Immature natural killer cell (primary cell): ENCODE results near the gene SEL1L2. TPM values are rescaled to one million over a fixed set of nuclear protein-coding genes. Genes with fewer than 3 reads are reported as not detected.

ENCODE experiments used
- DNase-seq, 3 donors: peaks; one replicate each; pipeline ENCODE4 v3.0.0; 2022; ENCODE audit warnings: mixed read lengths in 1 of 3
- H3K27ac Mint-ChIP-seq, 6 donors: one replicate each; pipeline ENCODE4 v1.8.0; 2020; ENCODE audit warnings: mixed read lengths in 6 of 6, mild to moderate bottlenecking in 5 of 6, inconsistent platforms in 4 of 6, moderate library complexity in 3 of 6
- H3K27me3 Mint-ChIP-seq, 3 donors: one replicate each; pipeline ENCODE4 v1.8.0; 2020 to 2021; ENCODE audit warnings: low read depth in 3 of 3, mild to moderate bottlenecking in 3 of 3, mixed read lengths in 3 of 3, moderate library complexity in 3 of 3, inconsistent platforms in 1 of 3
- H3K36me3 Mint-ChIP-seq, 3 donors: one replicate each; pipeline ENCODE4 v1.8.0; 2020; ENCODE audit warnings: mixed read lengths in 3 of 3, inconsistent platforms in 2 of 3, mild to moderate bottlenecking in 2 of 3
- H3K4me1 Mint-ChIP-seq, 2 donors: one replicate each; pipeline ENCODE4 v1.8.0; 2020; ENCODE audit warnings: inconsistent platforms in 2 of 2, mild to moderate bottlenecking in 2 of 2, mixed read lengths in 2 of 2, moderate library complexity in 1 of 2
- H3K4me3 Mint-ChIP-seq, 5 donors: one replicate each; pipeline ENCODE4 v1.8.0; 2020; ENCODE audit warnings: mild to moderate bottlenecking in 5 of 5, mixed read lengths in 5 of 5, inconsistent platforms in 3 of 5, moderate library complexity in 3 of 5
- H3K9me3 Mint-ChIP-seq, 6 donors: one replicate each; pipeline ENCODE4 v1.8.0; 2020; ENCODE audit warnings: mild to moderate bottlenecking in 6 of 6, mixed read lengths in 6 of 6, inconsistent platforms in 4 of 6, moderate library complexity in 3 of 6
- polyA plus RNA-seq, 3 donors: library from polyadenylated mRNA; unstranded; fragments of 300-500 nt; fragmentation: Illumina TruSeq; gene quantifications; one replicate each; pipeline ENCODE4 v1.2.3, GENCODE V29; 2021

The SEL1L2 gene
- polyA plus RNA-seq, 3 donors from 2014 or later: not detected

DNA sequence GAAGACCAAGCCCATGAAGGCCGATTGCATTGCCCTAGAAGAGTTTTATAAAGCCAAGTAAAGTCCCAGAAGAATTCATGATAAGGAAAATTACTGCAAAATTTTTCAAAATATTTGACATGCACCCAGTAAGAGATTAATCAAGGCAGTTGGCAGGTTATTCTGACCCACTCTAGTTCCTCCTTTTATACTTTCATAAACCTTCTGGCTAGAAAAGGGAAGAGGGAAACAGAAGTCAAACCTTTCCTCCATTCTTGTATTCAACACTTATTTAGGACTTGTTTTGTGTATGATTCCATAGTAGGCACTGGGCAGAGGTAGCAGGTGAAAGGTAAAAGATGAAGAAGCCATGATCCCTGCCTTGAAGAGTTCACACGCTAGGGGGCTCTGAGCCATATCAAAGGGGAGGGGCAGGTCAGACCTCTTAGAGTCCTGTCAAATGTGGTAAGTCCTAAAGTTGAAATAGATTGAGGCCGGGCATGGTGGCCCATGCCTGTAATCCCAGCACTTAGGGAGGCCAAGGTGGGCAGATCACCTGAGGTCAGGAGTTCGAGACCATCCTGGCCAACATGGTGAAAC lies 120.2 kb downstream of the SEL1L2 start:
- Mint-ChIP-seq H3K36me3 (no peaks in the 10 kb centered on the region), H3K9me3 (peaks cover 0 to 6% (median 0%) of the 10 kb centered on the region in 6 donors), H3K27me3 (no peaks in the 10 kb centered on the region), H3K4me3 (no peak overlapping the region), H3K4me1 (no peaks in the 10 kb centered on the region), H3K27ac (no peak overlapping the region)
- DNase-seq: no peak

DNA sequence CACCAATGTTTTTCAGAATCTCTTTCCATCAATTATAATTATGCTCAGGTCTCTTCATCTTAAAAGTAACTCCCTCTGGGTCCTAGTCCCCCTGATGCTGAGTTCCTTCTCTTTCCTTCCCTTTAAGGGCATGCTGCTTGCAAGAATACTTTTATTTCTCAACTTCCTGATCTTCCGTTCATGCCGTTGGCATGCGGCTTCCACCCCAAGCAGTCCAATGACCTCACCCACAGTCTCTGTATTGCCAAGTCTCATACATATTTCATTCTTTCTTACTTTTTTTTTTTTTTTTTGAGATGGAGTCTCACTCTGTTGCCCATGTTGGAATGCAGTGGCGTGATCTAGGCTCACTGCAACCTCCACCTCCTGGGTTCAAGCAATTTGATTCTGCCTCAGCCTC lies 122.1 kb downstream of the SEL1L2 start:
- no peak for DNase-seq
- Mint-ChIP-seq H3K27ac (no peak overlapping the region), H3K4me1 (no peaks in the 10 kb centered on the region), H3K36me3 (no peaks in the 10 kb centered on the region), H3K4me3 (no peak overlapping the region), H3K27me3 (no peaks in the 10 kb centered on the region), H3K9me3 (peaks cover 0 to 4% (median 0%) of the 10 kb centered on the region in 6 donors)

DNA sequence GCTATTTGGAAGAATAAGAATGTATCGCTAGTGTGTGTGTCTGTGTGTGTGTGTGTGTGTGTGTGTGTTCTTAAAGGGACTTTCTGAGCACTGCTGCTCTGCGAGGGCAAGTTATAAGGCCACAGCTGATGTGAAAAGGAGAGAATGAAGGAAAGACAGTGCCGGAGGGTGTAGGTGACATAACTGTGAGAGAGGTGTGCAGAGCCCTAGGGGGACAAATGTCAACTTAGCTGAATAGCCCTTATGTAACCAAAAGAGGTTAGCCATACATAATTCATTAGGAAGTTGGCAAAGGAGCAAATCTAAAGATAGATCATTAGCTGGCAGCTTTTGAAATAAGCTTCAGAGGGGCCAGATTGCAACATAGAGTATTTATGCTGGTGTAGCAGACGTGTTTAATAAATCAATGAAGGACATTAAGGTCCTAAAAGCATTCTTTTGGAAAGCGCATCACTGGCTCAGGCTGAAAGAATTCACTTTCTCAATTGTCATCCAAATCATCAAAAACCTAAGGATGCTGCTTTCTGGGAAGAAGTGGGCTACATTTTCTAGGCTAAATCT lies 124.5 kb downstream of the SEL1L2 start:
- DNase-seq: no peak
- Mint-ChIP-seq H3K27me3 (no peaks in the 10 kb centered on the region), H3K27ac (no peak overlapping the region), H3K4me3 (no peak overlapping the region), H3K4me1 (no peaks in the 10 kb centered on the region), H3K9me3 (peaks cover 0 to 5% (median 0%) of the 10 kb centered on the region in 6 donors), H3K36me3 (no peaks in the 10 kb centered on the region)

GRCh38 chr20:13865156-13865555 lies 125.3 kb downstream of the SEL1L2 start:
- Mint-ChIP-seq H3K27ac (no peak overlapping the region), H3K36me3 (peaks cover 0 to 5% (median 0%) of the 10 kb centered on the region in 3 donors), H3K4me3 (no peak overlapping the region), H3K27me3 (no peaks in the 10 kb centered on the region), H3K4me1 (no peaks in the 10 kb centered on the region), H3K9me3 (peaks cover 0 to 6% (median 0%) of the 10 kb centered on the region in 6 donors)
- DNase-seq: no peak

DNA sequence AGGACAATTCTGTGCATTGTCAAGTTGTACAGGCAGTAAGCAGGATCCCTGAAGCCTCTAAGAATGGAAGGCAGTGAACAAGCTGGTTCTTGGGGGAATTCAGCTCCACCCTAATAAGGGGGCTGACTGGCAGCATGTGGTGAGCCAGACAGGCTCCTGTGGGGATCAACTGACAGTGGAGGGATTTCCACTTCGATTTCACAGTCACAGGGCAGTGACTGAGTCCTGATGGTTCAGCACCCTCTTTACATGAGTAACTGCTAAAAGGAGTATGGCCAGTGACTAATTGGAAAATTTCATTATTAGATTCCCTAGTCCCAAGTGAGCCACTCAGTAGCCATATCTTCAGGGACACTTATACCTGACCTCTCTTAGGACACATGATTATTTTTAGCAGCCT lies 127.2 kb downstream of the SEL1L2 start:
- H3K9me3 Mint-ChIP-seq: peaks cover 0 to 6% (median 0%) of the 10 kb centered on the region in 6 donors
- DNase-seq: no peak
- H3K4me1 Mint-ChIP-seq: no peaks in the 10 kb centered on the region
- no peak overlapping the region for H3K27ac Mint-ChIP-seq
- no peak overlapping the region for H3K4me3 Mint-ChIP-seq
- H3K27me3 Mint-ChIP-seq: peaks cover 0 to 2% (median 2%) of the 10 kb centered on the region in 3 donors
- peaks cover 0 to 5% (median 0%) of the 10 kb centered on the region in 3 donors for H3K36me3 Mint-ChIP-seq

- Mint-ChIP-seq H3K4me3 (no peak overlapping the region), H3K4me1 (no peaks in the 10 kb centered on the region), H3K27ac (no peak overlapping the region), H3K9me3 (peaks cover 0 to 6% (median 0%) of the 10 kb centered on the region in 6 donors), H3K27me3 (peaks cover 0 to 4% (median 2%) of the 10 kb centered on the region in 3 donors), H3K36me3 (peaks cover 0 to 5% (median 0%) of the 10 kb centered on the region in 3 donors)
- DNase-seq: no peak
Observed at GRCh38 chr20:13862245-13862644, 128.2 kb downstream of the SEL1L2 start.

GRCh38 chr20:13858871-13859270 lies 131.5 kb downstream of the SEL1L2 start:
- Mint-ChIP-seq H3K27me3 (peaks cover 0 to 4% (median 2%) of the 10 kb centered on the region in 3 donors), H3K36me3 (peaks cover 0 to 5% (median 0%) of the 10 kb centered on the region in 3 donors), H3K27ac (no peak overlapping the region), H3K9me3 (peaks cover 0 to 6% (median 0%) of the 10 kb centered on the region in 6 donors), H3K4me1 (no peaks in the 10 kb centered on the region), H3K4me3 (no peak overlapping the region)
- DNase-seq: no peak

GRCh38 chr20:13858439-13858838 lies 132.0 kb downstream of the SEL1L2 start:
- Mint-ChIP-seq H3K9me3 (peaks cover 0 to 6% (median 0%) of the 10 kb centered on the region in 6 donors), H3K4me1 (no peaks in the 10 kb centered on the region), H3K36me3 (peaks cover 0 to 5% (median 0%) of the 10 kb centered on the region in 3 donors), H3K27ac (no peak overlapping the region), H3K27me3 (peaks cover 0 to 4% (median 2%) of the 10 kb centered on the region in 3 donors), H3K4me3 (no peak overlapping the region)
- no peak for DNase-seq

DNA sequence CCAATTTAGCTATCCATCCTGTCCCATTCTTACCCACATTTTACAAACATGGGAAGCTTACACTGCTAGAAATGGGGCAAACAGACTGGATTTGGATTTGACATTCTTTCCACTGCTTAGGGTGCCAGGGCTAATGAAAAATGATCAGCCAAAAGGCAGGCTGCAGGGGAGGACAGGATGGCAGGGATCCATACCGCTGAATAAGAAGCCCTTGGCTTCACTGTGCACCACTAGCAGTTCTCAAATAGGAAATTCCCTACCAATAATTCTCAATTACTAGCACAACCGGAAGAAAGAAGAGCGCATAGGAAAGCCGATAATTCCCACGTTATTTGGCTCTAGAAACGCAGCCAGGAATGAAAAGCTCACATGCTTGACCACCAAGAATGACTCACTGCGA lies 132.5 kb downstream of the SEL1L2 start:
- Mint-ChIP-seq H3K4me1 (no peaks in the 10 kb centered on the region), H3K36me3 (peaks cover 0 to 5% (median 0%) of the 10 kb centered on the region in 3 donors), H3K4me3 (no peak overlapping the region), H3K27ac (no peak overlapping the region), H3K27me3 (peaks cover 0 to 4% (median 2%) of the 10 kb centered on the region in 3 donors), H3K9me3 (peaks cover 0 to 6% (median 0%) of the 10 kb centered on the region in 6 donors)
- DNase-seq: no peak

- no peak overlapping the region for H3K4me3 Mint-ChIP-seq
- peaks cover 0 to 5% (median 0%) of the 10 kb centered on the region in 3 donors for H3K36me3 Mint-ChIP-seq
- peaks cover 0 to 4% (median 2%) of the 10 kb centered on the region in 3 donors for H3K27me3 Mint-ChIP-seq
- H3K9me3 Mint-ChIP-seq: peaks cover 0 to 6% (median 0%) of the 10 kb centered on the region in 6 donors
- no peak for DNase-seq
- H3K4me1 Mint-ChIP-seq: no peaks in the 10 kb centered on the region
- no peak overlapping the region for H3K27ac Mint-ChIP-seq
Observed at GRCh38 chr20:13857304-13857703, 133.1 kb downstream of the SEL1L2 start.

GRCh38 chr20:13856354-13856753 lies 134.1 kb downstream of the SEL1L2 start:
- Mint-ChIP-seq H3K36me3 (peaks cover 0 to 5% (median 0%) of the 10 kb centered on the region in 3 donors), H3K9me3 (peaks cover 0 to 6% (median 0%) of the 10 kb centered on the region in 6 donors), H3K4me1 (no peaks in the 10 kb centered on the region), H3K4me3 (no peak overlapping the region), H3K27me3 (peaks cover 0 to 8% (median 2%) of the 10 kb centered on the region in 3 donors), H3K27ac (no peak overlapping the region)
- no peak for DNase-seq

DNA sequence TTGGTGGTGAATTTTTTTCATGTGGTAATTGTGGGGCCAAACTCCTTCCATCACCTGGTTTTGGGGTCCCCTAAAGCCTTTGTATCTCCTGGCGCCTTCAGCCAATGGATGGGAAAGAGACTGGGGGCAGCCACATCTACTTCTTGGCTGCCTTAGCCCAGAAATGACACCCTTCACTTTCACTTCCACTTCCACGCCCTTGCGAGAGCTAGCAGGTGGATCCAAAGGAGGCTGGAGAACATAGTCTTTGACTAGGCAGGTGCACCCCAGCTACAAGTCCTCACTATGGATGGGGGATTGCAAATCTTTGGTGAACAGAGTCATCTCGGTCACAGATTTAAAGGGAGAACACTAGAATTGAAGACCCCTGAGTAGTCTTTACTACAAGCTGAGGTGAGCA lies 134.8 kb downstream of the SEL1L2 start:
- Mint-ChIP-seq H3K27ac (no peak overlapping the region), H3K4me3 (no peak overlapping the region), H3K27me3 (peaks cover 0 to 8% (median 2%) of the 10 kb centered on the region in 3 donors), H3K9me3 (peaks cover 0 to 1% (median 0%) of the 10 kb centered on the region in 6 donors), H3K4me1 (no peaks in the 10 kb centered on the region), H3K36me3 (peaks cover 0 to 3% (median 0%) of the 10 kb centered on the region in 3 donors)
- DNase-seq: no peak

- no peaks in the 10 kb centered on the region for H3K9me3 Mint-ChIP-seq
- H3K27ac Mint-ChIP-seq: no peak overlapping the region
- peaks cover 0 to 7% (median 1%) of the 10 kb centered on the region in 3 donors for H3K27me3 Mint-ChIP-seq
- no peaks in the 10 kb centered on the region for H3K36me3 Mint-ChIP-seq
- no peaks in the 10 kb centered on the region for H3K4me1 Mint-ChIP-seq
- no peak overlapping the region for H3K4me3 Mint-ChIP-seq
- DNase-seq: no peak
Observed at GRCh38 chr20:13852306-13852705, 138.1 kb downstream of the SEL1L2 start.

DNA sequence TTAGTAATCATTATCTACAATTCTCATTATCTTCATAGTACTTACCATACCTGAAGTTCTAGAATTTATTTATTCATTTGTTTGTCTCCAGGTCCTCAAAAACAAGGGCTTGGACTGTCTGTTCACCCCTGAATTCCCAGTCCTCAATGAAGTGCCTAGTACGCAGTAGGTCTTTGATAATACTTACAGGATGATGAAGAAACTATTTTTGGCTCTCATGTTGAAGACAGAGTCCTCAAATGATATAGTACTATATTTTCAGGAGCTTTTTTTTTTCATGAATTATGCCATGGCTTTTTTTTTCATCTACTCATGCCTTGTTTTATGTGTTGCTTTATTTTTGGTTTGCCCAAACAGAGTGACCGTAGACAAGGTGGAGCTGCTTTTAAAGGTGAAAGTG lies 139.1 kb downstream of the SEL1L2 start:
- H3K9me3 Mint-ChIP-seq: no peaks in the 10 kb centered on the region
- H3K4me1 Mint-ChIP-seq: no peaks in the 10 kb centered on the region
- peaks cover 2 to 7% (median 3%) of the 10 kb centered on the region in 3 donors for H3K27me3 Mint-ChIP-seq
- no peak for DNase-seq
- no peaks in the 10 kb centered on the region for H3K36me3 Mint-ChIP-seq
- H3K4me3 Mint-ChIP-seq: no peak overlapping the region
- H3K27ac Mint-ChIP-seq: no peak overlapping the region
